ENCODE data around the gene GALNT16.

DNA sequence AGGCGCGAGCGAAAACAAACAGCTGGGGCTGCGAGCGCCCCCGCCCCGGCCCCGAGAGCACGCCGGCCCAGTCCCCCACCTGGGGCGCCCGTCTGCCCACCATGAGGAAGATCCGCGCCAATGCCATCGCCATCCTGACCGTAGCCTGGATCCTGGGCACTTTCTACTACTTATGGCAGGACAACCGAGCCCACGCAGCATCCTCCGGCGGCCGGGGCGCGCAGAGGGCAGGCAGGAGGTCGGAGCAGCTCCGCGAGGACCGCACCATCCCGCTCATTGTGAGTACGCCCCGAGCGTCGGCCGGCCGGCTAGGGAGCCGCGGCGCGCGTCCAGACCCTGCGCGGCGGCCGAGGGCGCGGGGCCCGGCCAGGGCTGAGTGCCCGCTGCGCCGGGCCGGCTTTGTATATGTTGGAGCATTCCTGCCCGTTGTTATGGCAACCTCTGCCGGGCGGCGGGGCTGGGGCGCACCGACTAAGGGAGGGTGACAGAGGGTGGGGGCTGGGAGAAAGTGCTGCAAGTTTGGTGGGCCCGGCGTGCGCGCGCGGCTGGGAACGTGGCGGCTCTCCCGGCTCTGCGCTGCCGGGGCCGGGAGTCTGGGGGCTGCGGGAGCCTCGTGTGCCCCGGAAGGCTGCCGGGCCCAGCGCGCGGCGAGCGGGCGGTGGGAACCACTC lies 367 bp downstream of the GALNT16 start:
- TF ChIP-seq POLR2A (IDR thresholded peaks at IDR 0.05; ENCODE audit: low read depth, low read length) (no peak), SPI1 (IDR thresholded peaks at IDR 0.05; ENCODE audit: low read depth, low read length) (no peak), TAF1 (IDR thresholded peaks at IDR 0.05; ENCODE audit: low read depth, low read length) (no peak), POLR2AphosphoS5 (IDR thresholded peaks at IDR 0.05; ENCODE audit: low read depth, low read length) (no peak), POU2F2 (IDR thresholded peaks at IDR 0.05; ENCODE audit: low read depth, low read length) (no peak), PAX5 (IDR thresholded peaks at IDR 0.05; ENCODE audit: insufficient read depth, low read length, severe bottlenecking) (no peak)
